GM18870 (cell line): ENCODE measurements around the gene ROMO1.
A peak's percentile ranks its signal among the peaks of the same experiment; 100 is the strongest.

Experiments
- ATAC-seq: cut with Tn5 transposase; IDR thresholded peaks from one replicate; pipeline ENCODE4 v1.9.1; 2021; ENCODE audit warnings: moderate library complexity; ENCODE audit not compliant: unreplicated experiment

ROMO1 gene

GRCh38 chr20:35699127-35699956 lies at the start of gene ROMO1, which contains the start of gene NFS1:
ROMO1 (plus strand) TSS chr20:35699405; CDS start chr20:35699633, 228 bp downstream.
NFS1 (minus strand) TSS chr20:35699352; CDS start chr20:35699288, 64 bp downstream.
- ATAC-seq: peak; percentile 39

- ATAC-seq: no peak
These were observed 48.6 kb upstream of the ROMO1 start for GRCh38 chr20:35650632-35651031.

- ATAC-seq: no peak
These were observed 47.2 kb upstream of the ROMO1 start for GRCh38 chr20:35651958-35652357.

DNA sequence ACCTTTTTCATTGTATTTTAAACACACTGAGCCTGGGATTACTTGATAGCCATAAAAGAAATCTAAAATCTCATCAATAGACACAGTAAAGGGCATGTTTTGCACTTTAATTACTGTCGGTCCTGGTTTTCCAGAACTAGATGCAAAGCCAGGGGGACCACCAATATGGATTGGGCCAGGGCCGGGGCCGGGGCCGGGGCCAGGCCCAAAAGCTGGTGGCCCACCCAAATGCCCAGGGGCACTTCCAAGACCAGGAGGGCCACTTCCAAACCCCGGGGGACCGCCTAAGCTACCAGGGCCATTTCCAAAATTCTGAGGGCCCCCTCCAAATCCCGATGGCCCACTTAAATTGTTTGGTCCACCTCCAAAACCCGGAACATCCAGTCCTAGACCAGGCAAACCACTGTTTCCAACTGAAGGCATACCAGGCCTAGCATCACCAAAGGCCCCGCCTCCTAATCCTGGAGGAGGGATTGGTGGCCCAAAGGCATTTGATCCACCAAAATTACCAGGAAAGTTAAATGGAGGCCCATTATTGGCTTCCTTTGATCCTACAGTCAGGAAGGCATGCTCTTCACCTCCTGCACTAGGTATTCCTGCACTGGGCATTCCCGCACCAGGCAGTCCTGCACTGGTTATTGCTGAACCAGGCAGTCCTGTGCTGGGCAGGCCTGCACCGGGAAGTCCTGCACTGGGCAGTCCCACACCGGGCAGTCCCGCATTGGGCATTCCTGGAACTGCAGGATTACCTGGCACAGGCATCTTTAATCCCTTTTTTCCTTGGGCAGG lies 46.4 kb upstream of the ROMO1 start:
- ATAC-seq: no peak

- ATAC-seq: no peak
These were observed 45.8 kb upstream of the ROMO1 start for GRCh38 chr20:35653430-35653734.

GRCh38 chr20:35653893-35654292 lies 45.3 kb upstream of the ROMO1 start:
- ATAC-seq: no peak

GRCh38 chr20:35654415-35654814 lies 44.8 kb upstream of the ROMO1 start:
- no peak for ATAC-seq

- no peak for ATAC-seq
These were observed 41.9 kb upstream of the ROMO1 start for GRCh38 chr20:35657271-35657670.

DNA sequence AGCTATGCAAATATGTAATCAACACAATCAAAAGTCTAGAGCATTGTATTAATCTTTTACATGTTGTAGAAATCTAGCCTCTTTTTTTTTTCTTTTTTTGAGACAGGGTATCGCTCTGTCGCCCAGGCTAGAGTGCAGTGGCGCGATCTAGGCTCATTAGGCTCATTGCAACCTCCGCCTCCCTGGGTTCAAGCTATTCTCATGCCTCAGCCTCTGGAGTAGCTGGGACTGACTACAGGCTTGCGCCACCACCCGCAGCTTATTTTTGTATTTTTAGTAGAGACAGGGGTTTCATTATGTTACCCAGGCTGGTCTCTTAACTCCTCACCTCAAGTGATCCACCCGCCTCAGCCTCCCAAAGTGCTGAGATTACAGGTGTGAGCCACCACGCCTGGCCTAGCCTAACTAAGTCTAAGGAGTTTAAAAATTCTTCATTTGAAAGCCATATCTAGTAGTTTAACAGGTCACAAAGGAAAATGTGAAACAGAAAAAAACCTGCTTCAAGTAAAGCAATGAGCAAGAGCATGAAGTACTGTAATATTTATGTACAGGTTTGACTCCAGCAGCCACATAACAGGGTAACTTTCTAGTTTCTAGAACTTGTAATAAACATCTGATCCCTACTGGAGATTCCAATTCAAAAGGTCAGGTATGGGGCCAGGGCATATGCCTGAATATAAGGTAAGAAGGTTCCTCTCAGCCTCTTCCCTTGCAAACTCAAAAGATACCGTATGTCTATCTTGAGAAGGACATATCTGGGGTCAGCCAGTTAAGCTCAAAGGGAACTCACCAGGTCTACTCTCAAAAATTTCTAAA lies 38.9 kb upstream of the ROMO1 start:
- no peak for ATAC-seq

DNA sequence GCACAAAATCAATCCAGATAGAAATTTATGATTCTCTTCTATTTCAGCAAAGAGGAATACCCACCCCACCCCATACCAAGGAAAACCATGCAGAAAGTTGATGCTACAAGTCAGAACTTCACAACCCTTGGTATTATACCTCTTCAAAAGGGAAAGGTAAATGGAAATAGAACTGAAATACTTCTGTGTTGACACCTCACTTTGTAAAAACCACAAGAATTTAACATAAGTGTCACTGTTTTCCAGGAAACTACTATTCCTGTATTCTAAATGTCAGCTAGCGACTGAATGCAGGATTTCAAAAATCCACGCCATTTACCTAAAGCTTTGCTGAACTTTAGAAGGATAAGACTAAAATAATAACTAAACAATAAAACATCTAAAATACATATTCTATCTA lies 38.2 kb upstream of the ROMO1 start:
- no peak for ATAC-seq

DNA sequence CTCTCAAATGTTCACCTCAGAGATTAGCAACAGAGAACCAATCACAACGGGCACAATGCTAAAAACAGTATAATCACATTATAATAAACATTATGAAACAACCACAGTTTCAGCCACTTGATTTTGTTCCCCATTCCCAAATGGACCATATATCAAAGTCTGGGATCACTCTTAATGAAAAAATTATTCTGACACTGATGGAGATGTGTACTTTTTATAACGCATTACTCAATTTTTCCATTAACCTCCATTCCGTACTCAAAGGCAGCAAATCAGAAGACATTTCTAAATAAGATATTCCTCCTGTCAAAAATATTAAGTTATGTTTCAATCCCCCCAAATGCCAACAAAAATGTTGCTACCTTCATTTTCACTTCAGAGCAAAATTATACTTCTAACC lies 37.3 kb upstream of the ROMO1 start:
- no peak for ATAC-seq

DNA sequence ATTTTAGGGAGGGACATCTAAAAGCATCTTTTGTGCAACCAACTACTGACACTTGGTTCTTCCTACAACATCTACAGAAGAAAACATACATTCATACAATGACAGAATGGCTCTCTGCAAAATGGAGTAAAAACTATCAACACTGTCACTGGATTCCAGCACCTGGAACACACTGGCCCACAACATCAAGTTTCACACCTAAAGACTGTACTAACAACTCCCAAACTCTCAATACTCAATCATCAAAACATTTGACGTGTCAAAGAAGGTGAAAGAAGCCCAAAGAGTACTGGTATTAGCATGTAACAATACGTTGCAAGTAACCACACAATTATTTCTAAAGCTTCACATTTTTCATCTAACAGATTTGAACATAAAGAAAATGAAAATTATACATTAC lies 36.7 kb upstream of the ROMO1 start:
- no peak for ATAC-seq

- ATAC-seq: peak; percentile 5
These were observed 35.4 kb upstream of the ROMO1 start for GRCh38 chr20:35663516-35664465.

GRCh38 chr20:35664466-35665206 lies 34.6 kb upstream of the ROMO1 start, which contains the start of the genes CPNE1 and RBM12:
CPNE1 (minus strand) TSS chr20:35664900; CDS start chr20:35632923, 31,977 bp downstream.
RBM12 (minus strand) TSS chr20:35664900; CDS start chr20:35655322, 9,578 bp downstream.
- peak; percentile 51 for ATAC-seq

DNA sequence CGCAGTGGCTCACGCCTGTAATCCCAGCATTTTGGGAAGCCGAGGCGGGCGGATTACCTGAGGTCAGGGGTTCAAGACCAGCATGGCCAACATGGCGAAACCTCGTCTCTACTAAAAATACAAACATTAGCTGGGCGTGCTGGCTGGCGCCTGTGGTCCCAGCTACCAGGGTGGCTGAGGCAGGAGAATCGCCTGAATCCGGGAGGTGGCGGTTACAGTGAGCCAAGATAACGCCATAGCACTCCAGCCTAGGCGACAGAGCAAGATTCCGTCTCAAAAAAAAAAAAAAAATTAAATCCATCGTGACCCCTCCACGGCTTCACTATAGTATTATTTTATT lies 33.3 kb upstream of the ROMO1 start:
- ATAC-seq: no peak

DNA sequence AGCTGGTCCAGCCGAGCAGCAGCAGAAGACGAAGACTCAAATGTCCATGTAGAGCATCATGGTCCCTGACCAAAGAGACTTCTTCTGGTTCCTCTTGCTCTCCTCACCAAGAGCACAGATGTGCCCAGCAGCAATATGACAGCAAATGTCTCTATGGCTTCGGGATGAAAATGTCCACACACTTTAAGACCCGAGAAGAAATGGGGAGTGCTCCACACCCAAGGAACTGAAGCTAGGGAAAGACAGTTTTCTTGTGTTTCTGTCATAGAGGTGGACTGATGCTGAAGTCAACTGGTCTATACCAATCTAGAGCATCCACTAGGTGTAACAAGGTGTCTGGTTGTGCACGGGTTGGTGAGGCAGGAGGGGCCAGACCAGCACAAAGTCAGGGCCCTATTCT lies 30.0 kb upstream of the ROMO1 start:
- no peak for ATAC-seq

DNA sequence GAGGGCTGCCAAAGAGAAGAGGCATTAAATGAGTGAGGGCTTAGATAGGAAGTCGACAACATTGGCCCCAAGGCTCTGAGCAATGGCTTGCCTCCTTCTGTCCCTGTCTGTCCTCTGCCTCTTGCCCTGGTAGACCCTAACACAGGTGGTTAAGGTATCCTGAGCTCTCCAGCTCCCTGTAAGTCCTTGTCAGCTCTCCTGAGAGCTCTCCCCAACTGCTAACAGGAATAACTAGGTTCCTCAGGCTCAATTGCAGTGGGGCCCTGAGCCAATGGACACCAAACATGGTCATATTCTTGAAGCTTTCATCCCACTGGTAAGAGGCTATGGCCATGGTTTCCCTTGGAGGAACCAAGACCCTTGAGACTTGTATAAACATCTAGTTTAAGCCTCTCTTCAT lies 29.5 kb upstream of the ROMO1 start:
- no peak for ATAC-seq

DNA sequence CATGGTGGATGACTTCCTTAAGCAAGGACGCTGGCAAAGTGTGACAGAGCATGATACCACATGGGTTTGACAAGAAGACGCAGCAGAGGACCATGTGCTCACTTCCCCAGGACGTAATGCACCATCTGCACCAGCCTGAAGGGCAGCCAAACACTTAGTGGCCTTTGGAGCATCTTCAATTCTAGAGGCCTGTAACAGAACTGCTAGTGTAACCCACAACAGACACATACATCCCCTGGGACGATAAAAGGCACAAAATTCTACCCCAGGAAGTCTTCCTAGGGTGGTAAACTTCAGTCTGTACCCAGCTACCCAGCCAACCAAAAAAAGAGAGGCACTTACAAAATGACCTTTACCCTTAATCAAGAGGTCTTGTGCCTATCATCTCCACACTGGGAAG lies 25.3 kb upstream of the ROMO1 start:
- ATAC-seq: no peak

DNA sequence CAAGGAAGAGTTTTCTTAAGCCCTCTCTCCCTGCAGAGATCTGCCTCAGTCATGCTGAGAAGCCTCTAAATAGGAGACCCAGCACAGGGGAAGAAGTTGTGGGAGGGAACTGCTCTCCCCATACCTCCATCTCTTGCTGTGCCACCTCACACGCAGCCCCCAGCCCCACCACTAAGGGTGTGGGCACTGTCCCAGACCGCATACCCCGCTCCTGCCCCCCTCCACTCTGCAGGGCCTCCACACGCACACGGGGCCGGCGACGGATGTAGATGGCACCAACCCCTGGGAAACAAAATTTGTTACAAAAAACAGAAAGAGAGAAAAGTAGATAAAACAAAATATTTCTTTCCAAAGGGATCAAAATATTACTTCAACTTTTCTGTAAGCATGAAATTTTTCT lies 24.3 kb upstream of the ROMO1 start:
- no peak for ATAC-seq
